ENCODE measurements around the gene NKX1-2.
A peak's percentile ranks its signal among the peaks of the same experiment; 100 is the strongest.
"Not testable (repeated sequence)": the region's sequence is repeated elsewhere in the genome, so short reads cannot be mapped to it uniquely, and the experiment has no call there.

The NKX1-2 gene

DNA sequence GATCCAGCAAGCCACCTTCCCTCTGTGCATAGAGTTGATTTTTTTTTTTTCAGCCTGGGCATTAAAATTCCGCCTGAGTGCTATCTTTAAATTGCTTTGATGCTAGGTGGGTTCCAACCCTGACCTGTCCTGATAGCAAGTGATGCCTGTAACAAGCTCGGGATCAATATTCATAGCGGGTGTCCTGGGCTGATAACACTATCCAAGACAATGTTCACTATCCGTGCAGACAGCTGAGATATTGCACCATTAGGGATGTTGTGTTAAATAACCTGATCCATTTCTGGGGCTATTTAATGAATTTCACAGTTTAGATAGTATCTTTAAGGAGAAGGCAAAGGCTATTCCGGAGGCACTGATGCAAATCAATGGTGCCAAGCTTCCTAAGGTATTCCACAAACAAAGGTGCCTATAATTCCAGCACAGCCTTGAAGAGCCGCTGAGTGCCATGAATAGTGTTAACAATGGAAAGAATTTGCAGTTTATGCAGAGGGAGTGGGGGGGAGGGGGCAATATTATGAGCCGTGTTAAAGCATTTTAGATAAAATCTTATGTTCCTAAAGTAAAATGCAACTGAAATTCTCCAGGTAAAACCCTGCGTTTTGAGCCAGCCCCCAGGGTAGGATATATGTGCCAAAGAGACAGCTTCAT lies 4.2 kb upstream of the NKX1-2 start:
- no peak for DNase-seq

DNA sequence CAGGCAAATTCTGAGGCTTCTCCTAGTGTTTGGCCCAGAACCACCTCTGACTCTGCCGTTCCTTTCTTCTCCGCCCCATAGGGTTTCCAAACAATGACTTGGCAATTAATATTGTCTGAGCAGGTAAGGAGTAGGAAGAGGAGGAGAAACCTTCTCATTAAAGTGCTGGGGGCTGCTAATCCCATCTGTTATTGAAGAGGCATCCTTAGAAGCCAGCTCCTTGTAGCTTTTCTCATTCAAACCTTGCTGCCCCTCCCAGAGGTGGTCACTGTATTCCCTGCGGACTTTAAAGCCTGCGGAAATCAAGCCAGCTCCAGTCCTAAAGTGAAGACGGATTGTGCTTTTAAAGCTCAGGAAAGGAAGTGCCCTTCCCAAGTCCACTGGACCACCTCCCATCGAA lies 1.4 kb upstream of the NKX1-2 start:
- DNase-seq: no peak

DNA sequence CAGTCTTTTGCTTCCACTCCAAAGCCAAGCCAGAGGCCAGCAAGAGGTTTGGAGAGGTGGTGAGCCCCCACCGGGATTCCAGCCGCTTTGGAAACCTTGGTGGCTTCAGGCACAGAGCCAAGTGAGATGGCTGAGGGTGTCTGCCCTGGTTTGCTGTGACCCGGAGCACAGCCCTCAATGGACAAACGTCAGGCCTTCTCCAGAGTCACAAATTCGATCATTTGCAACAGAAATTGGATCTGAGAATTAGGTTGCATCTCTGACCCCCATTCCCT lies 885 bp upstream of the NKX1-2 start:
- no peak for DNase-seq

DNA sequence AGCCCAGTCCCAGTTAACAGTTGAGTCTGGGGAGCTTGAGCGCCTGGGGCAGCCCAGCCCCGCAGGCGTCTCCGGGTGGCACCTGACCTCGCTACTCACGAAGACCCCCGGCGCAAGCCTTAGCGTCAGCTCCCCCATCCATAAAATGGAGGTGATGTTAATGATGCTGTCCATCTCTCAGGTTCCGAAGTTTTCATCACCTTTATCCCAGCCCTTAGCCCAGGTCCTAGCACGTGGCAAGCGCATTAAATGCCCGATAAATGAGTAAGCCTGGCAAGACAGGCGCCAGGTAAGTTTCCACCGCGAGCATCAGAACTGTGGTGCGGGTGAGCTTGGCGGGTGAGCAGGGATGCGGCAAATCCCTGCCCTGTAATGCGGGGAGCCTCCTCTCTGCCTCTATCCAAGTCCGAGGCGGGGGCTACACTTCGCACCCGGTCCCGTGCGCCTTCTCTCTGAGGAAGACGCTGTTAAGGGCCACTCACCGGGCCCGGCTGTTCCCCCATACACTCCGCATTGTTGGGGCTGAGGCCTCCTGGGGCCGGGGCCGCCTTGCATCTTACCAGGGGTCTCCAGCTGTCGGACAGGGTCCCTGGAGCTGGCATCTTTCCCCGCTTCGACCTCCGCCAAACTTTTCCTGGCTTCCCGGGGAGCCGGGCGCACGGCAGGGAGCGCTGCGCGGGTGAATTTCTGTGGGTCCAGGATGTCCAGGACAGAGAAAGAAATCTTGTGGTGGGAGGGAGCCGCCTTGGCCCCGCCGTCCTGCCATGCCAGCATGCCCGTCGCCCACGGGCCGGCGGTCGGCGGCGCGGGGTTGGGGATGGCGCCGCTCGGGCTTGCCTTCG lies 444 bp downstream of the NKX1-2 start:
- no peak for DNase-seq

DNA sequence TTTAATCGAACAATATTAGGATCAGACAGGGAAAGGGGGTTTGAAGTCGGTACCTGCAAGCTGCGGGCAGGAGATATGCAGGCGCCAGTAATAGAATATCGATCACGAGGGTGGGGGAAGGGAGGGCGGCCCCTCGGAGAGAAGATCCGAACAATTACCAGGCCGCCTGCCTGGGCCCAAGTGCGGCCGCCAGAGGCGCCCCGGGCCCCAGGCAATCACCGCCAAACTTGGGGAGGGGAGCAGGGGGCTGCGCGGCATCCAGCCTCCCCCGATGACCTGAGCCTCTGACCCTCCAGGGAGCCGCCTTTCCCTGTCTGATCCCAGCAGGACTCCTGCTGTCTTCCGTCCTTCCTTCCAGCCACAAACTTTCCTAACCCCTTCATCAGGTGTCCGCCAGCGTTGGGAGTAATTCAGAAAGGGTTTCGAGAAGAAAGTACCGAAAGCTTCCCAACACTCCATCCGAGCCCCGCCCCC lies 1.1 kb downstream of the NKX1-2 start:
- no peak for DNase-seq

DNA sequence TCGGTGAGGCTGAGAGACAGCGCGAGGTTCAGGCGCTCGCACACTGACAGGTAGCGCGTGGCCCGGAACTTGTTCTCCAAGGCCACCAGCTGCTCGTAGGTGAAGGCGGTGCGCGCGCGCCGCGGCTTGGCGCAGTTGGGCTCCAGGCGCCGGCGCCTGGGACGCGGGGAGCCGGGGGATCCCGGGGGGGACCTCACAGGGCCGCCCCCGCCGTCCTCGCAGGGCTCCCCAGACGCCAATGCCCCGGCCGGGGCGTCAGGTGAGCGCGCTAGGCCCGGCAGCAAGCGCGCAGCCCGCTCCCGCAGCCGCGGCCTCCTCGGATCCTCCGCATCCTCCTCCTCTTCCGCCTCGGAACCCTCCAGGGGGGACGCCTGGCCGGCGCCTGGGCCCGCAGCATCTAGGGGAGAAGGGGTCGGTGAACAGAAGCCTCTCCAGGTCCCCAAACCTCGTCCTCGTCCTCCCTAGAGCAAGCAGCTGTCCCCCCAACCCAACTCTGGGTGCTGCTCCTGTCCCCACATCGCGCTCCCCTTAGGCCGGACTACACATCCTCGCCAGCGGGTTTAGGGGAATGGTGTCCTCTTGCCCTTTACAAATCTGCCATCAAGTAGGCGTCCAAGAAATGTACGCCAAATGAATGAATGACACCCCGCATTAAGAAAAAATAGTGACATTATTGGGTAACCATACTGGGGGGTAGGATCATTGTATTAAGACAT lies 1.9 kb downstream of the NKX1-2 start:
- no peak for DNase-seq

DNA sequence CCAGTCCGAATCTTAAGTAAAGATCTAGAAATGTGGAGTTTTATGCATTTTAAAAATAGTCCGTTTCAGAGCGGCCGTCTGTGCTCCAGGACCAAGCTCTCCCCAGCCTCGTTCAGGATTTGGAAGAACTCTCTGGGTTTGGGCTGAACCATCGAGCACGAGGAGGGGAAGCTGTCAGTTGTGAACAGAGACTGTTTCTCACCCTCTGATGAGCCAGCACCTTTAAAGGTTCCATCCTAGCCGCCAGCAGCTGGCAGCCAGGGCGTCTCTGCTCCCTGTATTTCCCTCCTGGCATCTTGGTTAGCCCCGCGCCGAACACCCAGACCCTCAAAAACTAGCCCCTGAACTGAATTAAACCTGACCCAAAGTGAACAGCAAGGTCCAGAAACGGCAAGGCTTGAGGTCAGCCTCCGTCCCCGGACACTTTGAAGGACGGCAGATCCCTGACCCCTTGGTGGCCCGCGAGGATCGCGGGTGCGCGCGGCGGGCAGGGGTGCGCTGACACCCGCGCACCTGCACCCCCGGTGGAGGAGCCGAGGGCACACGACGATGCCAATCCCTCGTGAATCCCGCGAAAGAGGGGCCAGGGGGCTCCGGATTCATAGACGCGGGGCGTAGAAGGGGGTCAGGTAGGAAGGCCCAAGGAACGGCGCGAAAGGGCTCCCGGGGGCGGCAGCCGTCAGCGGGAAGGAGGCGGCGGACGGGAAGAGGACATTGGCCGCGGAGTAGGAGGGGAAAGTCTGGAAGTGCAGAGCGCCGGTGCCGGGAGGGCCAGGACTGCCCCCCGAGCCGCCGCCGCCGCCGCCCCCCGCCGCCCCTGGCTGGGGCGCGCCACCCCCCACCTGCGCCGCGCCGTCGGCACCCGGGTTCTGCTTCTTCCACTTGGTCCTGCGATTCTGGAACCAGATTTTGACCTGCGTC lies 2.7 kb downstream of the NKX1-2 start:
- DNase-seq: no peak

DNA sequence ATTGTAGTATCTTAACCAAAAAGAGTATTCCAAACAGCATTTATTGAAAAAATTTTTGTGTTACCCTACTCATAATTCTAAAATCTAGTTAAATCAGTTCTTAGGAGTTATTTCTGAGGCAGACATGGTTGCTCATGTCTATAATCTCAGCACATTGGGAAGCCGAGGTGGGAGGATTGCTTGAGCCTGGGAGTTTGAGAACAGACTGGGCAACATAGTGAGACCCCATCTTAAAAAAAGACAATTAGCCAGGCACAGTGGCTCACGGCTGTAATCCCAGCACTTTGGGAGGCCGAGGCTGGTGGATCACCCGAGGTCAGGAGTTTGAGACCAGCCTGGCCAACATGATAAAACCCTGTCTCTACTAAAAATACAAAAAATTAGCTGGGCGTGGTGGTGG lies 8.1 kb downstream of the NKX1-2 start:
- not testable (repeated sequence) for DNase-seq

DNA sequence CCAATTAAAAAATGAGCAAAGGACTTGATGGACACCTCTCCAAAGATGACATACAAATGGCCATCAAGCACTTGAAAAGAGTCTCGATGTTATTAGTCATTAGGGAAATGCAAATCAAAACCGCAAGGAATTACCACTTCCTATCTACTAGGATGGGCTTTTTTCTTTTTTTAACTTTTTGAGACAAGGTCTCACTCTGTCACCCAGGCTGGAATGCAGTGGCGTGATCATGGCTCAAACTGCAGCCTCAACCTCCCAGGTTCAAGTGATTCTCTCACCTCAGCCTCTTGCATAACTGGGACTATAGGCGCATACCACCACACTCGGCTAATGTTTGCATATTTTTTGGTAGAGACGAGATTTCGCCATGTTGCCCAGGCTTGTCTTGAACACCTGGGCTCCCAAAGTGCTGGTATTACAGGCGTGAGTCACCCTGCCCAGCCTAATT lies 13.6 kb downstream of the NKX1-2 start:
- no peak for DNase-seq

DNA sequence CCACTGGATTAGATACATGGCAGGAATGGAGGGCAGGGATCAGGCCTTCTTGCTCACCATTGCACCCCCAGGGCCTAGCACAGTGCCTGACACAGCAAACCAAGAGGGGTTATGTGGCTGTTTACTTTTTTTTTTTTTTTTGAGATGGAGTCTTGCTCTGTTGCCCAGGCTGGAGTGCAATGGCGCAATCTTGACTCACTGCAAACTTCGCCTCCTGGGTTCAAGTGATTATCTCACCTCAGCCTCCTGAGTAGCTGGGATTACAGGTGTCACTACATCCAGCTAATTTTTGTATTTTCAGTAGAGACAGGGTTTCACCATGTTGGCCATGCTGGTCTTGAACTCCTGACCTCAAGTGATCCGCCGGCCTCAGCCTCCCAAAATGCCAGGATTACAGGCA lies 14.2 kb downstream of the NKX1-2 start:
- not testable (repeated sequence) for DNase-seq

DNA sequence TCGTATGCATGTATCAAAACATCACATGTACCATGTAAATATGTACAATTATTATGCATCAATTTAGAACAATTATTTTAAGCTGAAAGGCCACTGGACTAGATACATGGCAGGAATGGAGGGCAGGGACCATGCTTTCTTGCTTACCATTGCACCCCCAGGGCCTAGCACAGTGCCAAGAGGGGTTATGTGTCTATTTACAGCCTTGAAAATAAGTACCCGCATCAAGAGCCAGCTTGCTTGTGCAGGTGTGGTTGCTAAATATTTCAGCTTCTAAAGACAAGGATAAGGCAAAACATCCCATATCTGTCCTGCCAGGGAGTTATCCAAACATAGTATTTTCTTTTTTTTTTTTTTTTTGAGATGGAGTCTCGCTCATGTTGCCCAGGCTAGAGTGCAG lies 16.4 kb downstream of the NKX1-2 start:
- no peak for DNase-seq

DNA sequence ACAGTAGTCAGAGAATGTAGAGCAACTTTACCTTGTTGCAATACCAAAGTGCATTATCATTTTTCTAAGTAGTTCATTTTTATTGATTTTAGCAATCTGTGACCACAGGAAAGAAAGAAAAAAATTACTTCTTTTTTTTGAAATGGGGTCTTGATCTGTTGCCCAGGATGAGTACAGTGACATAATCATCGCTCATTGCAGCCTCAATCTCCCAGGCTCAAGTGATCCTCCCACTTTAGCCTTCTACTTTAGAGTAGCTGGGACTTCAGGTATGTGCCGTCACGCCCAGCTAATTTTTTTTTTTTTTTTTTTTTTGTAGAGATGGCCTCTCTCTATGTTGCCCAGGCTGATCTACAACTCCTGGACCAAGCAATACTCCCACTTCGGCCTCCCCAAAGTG lies 19.8 kb downstream of the NKX1-2 start:
- no peak for DNase-seq

DNA sequence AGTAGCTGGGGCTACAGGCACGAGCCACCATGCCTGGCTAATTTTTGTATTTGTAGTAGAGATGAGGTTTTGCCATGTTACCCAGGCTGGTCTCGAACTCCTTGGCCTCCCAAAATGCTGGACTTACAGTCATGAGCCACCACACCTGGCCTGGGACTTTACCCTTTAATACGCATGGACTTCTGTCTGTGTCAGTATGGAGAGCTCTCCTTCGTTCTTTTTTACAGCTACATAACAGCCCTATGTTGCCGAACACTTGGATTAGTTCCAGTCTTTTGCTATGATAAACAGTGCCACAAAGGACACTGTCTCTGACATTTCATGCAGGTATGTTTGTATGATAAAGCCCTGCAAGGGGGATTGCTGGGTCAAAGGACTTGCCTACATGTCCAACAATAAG lies 20.3 kb downstream of the NKX1-2 start:
- no peak for DNase-seq

DNA sequence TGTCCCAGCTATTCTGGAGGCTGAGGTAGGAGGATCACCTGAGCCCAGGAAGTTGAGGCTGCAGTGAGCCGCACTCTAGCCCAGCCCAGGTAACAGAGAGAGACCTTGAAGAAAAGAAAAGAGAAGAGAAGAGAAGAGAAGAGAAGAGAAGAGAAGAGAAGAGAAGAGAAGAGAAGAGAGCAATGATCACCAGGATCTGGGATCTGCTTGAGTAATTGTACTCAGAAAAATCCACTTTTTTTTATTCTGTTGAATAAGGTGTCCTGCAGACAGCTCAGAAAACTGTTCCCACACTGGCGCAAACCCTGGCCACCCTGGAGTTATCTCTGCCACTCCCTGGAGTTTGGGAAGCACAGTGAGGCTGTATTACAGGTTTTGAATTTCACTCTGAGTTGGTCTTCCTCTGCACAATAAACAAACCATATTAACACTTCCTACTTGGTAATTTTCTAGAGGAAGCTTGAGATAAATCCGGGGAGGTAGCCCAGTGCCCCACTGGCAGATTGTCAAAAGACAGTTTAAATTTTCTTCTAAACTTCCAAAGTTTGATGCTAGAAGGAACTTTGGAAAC lies 21.5 kb downstream of the NKX1-2 start:
- no peak for DNase-seq

DNA sequence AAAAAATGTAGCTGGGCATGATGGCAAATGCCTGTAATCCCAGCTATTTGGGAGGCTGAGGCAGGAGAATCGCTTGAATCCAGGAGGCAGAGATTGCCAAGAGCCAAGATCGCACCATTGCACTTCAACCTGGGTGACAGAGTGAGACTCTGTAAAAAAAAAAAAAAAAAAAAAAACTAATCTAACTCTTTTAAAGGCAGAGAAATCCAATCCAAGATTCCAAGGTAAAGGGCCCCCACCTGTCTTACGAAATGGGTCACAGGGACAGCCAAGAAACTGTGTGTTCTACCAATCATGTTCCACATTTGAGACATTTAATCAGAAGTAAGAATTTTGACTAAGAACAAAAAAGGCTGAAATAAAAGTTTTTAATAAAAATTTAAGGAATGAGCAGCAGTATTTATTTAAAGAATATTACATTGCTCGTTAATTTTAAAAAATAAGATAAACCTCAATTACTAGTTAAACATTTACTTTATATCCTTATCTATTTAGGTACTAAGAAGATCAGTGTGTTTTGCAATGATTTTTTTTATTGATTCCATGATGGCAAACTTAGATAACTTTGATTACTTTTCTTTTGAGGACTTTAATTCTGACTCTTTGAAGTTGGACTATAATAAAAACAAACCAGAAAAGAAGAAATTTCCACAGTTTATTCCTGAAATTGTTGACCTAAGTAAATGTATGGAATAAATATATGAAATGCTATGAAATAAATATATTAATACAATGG lies 24.4 kb downstream of the NKX1-2 start:
- DNase-seq: no peak

DNA sequence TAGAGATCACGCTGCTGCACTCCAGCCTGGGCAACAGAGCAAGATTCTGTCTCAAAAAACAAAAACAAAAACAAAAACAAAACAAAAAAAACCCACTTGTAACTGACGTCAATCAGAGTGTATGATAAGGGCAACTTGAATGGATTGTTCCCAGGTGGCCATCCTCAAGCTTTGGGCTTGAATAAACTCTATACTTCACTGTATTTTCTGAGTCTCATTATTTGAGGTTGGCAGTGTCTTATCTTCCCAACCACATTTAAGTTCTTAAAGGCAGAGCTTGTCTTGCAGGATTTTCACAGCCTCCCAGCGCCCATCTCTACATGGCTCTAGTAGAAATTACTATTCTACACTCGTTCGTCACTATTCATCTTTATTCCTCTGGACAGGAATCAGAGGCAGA lies 26.0 kb downstream of the NKX1-2 start:
- no peak for DNase-seq

DNA sequence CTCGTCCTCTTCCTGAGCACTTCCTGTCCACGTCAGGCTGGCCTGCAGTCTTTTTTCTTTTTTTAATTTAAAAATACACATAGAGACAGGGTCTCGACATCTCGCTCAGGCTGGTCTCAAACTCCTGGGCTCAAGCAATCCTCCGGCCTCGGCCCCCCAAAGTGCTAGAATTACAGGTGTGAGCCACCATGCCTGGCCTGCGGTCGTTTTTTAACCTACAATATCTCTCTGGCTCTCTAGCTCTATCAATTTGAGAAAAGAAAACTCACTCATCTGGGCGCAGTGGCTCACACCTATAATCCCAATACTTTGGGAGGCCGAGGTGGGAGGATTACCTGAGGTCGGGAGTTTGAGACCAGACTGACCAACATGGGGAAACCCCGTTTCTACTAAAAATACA lies 27.1 kb downstream of the NKX1-2 start:
- no peak for DNase-seq

DNA sequence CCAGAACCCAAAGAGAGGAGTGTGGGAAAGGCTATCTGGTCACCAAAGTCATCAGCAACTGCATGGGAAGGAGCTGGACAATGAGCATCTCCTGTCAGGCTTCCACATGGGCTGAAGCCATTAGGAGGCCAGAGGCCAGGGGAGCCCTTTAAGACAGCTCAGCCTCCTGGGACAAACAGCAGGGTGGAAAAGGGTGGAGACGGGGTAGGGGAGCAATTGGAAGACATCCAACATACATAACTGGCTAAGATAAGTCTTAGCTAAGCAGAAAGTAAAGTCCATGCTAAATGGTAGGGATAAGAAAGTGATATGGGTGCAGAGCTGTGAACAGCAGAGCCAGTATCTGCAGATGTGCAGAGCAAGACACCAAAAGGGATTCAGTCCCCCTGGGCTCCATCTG lies 29.6 kb downstream of the NKX1-2 start:
- no peak for DNase-seq

DNA sequence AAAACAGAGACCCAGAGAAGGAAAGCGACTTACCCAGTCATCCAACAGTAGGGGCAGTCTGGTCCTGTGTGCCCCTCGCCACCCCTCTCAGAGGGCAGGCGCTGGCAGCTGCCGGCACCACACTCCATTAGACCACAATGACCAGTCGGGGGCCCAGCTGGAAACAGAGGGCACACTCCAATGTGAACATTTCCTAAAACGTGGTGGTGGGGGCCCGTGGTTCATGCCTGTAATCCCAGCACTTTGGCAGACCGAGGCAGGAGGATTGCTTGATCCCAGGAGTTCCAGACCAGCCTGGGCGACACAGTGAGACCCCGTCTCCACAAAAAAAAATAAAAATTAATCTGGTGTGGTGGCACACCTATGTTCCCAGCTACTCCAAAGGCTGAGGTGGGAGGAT lies 30.2 kb downstream of the NKX1-2 start:
- DNase-seq: peak in 1 of 51 donors; percentile 32

DNA sequence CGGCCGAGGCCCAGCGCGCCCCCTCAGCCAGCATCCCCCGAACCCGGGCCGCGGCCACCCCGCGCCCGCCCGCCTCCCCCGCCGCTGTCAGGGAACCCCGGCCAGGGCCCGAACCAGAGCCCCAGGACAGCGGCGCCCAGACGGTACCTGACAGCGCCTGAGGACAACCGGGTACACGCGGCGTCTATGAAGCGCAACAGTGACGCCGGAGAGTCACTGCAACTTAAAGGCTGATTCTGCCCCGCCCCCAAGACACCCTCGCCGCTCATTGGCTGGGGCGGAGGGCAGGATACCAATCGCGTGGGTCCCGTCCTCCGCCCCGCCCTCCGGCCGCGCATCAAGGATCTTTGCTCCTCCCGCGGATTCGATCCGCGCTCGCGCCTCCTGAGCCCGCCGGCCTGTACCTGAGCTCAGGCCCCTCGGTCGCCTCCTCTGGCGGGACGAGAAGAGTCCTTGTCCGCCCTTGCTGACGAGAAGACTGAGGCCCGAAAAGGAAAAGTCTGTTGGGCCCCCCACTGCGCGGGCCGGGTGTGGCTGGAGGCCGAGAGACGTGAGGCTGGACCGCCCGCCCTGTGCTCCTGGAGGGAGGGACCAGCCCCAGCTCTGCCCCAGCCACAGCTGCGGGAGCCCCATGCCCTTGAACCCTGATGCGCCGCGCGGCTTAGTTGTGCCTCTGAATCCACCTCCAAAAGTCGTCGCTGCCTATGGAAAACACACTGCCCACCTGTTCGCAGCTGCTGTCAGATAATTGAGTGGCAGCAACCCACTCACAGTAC lies 30.9 kb downstream of the NKX1-2 start, which contains the start of gene OAT:
OAT (minus strand) TSS at position 198 of the 776 bp plus-strand sequence. CDS start 6,752 bp downstream, outside the sequence.
- DNase-seq: peak; percentile 37 to 98 (median 93)

Measured in hypothalamus (tissue), 51 donors.